ENCODE measurements around the gene IGFBP1. TPM values are rescaled to one million over a fixed set of nuclear protein-coding genes. Genes with fewer than 3 reads are reported as not detected.
"Not testable (repeated sequence)": the region's sequence is repeated elsewhere in the genome, so short reads cannot be mapped to it uniquely, and the experiment has no call there.

Gene IGFBP1
- total RNA-seq, 2 experiments from 2014 or later: not detected

DNA sequence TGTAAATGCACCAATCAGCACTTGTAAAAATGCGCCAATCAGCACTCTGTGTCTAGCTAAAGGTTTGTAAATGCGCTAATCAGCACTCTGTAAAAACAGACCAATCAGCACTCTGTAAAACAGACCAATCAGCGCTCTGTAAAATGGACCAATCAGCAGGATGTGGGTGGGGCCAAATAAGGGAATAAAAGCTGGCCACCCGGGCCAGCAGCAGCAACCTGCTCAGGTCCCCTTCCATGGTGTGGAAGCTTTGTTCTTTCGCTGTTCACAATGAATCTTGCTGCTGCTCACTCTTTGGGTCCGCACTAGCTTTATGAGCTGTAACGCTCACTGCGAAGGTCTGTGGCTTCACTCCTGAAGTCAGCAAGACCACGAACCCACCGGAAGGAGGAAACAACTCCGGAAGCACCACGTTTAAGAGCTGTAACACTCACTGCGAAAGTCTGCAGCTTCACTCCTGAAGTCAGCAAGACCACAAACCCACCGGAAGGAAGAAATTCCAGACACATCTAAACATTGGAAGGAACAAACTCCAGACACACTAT lies 52.0 kb downstream of the IGFBP1 start:
- ATAC-seq (ENCODE audit: low read depth) (peak; percentile 72), DNase-seq (peak; percentile 52)
- Mint-ChIP-seq H3K4me1 (peaks cover 13% of the 10 kb centered on the region), H3K4me3 (peak overlapping the region; percentile 75), H3K27ac (peak overlapping the region; percentile 70)
- not testable (repeated sequence) for H3K27me3 Mint-ChIP-seq, H3K36me3 Mint-ChIP-seq, H3K9me3 Mint-ChIP-seq
- POLR2A ChIA-PET: interaction anchor here (1.4 kb wide), 1 partner anchor 18 kb away, joined by 10 read pairs; the partner anchor contains the start of gene IGFBP3

DNA sequence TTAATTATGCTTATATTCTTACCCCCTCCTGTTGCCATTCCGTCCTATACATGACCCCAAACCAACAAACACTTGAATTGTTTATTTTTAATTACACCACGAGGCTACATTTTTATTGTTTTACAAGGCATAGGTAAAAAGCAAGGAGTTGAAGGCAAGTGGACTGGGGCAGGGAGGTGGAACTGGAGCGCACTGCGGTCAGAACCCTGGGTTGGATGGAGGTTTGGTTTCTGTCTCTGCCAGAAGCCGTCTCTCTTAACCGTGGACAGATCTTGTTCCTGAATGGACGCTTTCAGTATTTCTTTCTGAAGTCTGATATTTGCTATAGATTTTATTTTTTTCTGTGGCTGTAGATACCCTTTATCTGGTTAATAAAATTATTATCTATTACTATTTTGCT lies 52.7 kb downstream of the IGFBP1 start:
- peaks cover 5% of the 10 kb centered on the region for H3K36me3 Mint-ChIP-seq
- peaks cover 5% of the 10 kb centered on the region for H3K9me3 Mint-ChIP-seq
- DNase-seq (no peak), ATAC-seq (ENCODE audit: low read depth) (no peak)
- no peak overlapping the region for H3K27ac Mint-ChIP-seq
- POLR2A ChIA-PET: interaction anchor here (1.4 kb wide), 1 partner anchor 19 kb away, joined by 10 read pairs; the partner anchor contains the start of gene IGFBP3
- H3K27me3 Mint-ChIP-seq: peaks cover 4% of the 10 kb centered on the region
- H3K4me1 Mint-ChIP-seq: peaks cover 13% of the 10 kb centered on the region
- H3K4me3 Mint-ChIP-seq: peak overlapping the region; percentile 75

Other genes with a start within 250 kb of the IGFBP1 start
- not detected for gene CCDC201, start 15.4 kb upstream of the IGFBP1 start, total RNA-seq
- gene IGFBP3, start 32.8 kb downstream of the IGFBP1 start, total RNA-seq: 10 to 100 TPM in 1 of 2 experiments, 1 to 10 TPM in 1; 7.8 to 12.5 TPM

Data from activated naive CD8-positive, alpha-beta T cell treated with anti-CD3 and anti-CD28 coated beads, Interleukin-2, amount 10 ng/mL, durations not matched to agents 7 days and 5 days (primary cell).